A549 (cell line): ENCODE data around the gene SYT5. TPM values are rescaled to one million over a fixed set of nuclear protein-coding genes. Genes with fewer than 3 reads are reported as not detected.

Source experiments
- ATAC-seq, 2 experiments: fragments of 200-7000 bp in 1 of 2; fragments of >200 bp in 1 of 2; cut with Nextera tagmentation in 1 of 2; cut with Tn5 transposase in 1 of 2; 3 replicates each; pipeline versions ENCODE4 v1.8.0 to v1.9.1; 2018 to 2020; ENCODE audit warnings: mild to moderate bottlenecking in 1 of 2, moderate library complexity in 1 of 2
- CTCF ChIA-PET: fragments of 300-600 bp; sonication (Branson Sonifier 250); formaldehyde crosslinking; extraction: SDS; loops from one replicate; lab custom pipeline; 2021; ENCODE audit warnings: antibody characterized with exemption, inconsistent platforms; lab: Yijun Ruan, JAX
- POLR2A ChIA-PET: fragments of 350-600 bp; formaldehyde crosslinking; extraction: SDS; loops from one replicate; lab custom pipeline; 2021; ENCODE audit warnings: antibody characterized with exemption, inconsistent platforms; lab: Yijun Ruan, JAX
- DNase-seq, 2 experiments: peaks; one replicate each; pipeline versions ENCODE4 v3.0.0 to v3.0.0-alpha.2; 2011 to 2016; ENCODE audit warnings: low read depth in 1 of 2, low spot score in 1 of 2
- FAIRE-seq: peaks from 2 replicates; lab custom pipeline; 2011; peaks lifted over from hg19 to GRCh38; lab: Jason Lieb, UNC
- H3K27ac ChIP-seq, 2 experiments: fragments of >200 bp; sonication (Bioruptor Twin); formaldehyde crosslinking; 3 replicates each; pipeline ENCODE4 v1.5.1; 2016 to 2017
- H3K4me1 ChIP-seq: fragments of >200 bp; sonication (Bioruptor Twin); formaldehyde crosslinking; 3 replicates; pipeline ENCODE4 v1.6.1; 2016
- H3K4me2 ChIP-seq: fragments of >200 bp; sonication (Bioruptor Twin); formaldehyde crosslinking; 3 replicates; pipeline ENCODE4 v1.6.1; 2016
- H3K4me3 ChIP-seq: fragments of >200 bp; sonication (Bioruptor Twin); formaldehyde crosslinking; 3 replicates; pipeline ENCODE4 v1.5.1; 2016
- H3K9me3 ChIP-seq: fragments of >200 bp; sonication (Bioruptor Twin); formaldehyde crosslinking; 3 replicates; pipeline ENCODE4 v1.6.1; 2016
- BCL3 ChIP-seq: fragments of >200 bp; sonication (Bioruptor Twin); formaldehyde crosslinking; IDR thresholded peaks from 3 replicates; pipeline ENCODE4 v1.6.1; 2016
- CHD2 ChIP-seq: fragments of 150-350 bp; IDR thresholded peaks from 2 replicates; pipeline ENCODE4 v1.6.1; 2014; ENCODE audit warnings: low read length; ENCODE audit not compliant: partially characterized antibody
- EHF ChIP-seq: fragments of 250-450 bp; sonication (Bioruptor Pico); IDR thresholded peaks from 2 replicates; pipeline ENCODE4 v1.5.0; 2020; ENCODE audit warnings: mild to moderate bottlenecking
- EHMT2 ChIP-seq: fragments of 200-600 bp; sonication (generic); IDR thresholded peaks from 2 replicates; pipeline ENCODE4 v1.6.1; 2016; ENCODE audit warnings: antibody characterized with exemption, low read depth, mild to moderate bottlenecking, moderate library complexity
- EP300 ChIP-seq, 2 experiments: fragments of >200 bp; sonication (Bioruptor Twin); formaldehyde crosslinking; IDR thresholded peaks; 2 replicates in 1 of 2; 3 replicates in 1 of 2; pipeline ENCODE4 v1.6.1; 2016 to 2017
- ESRRA ChIP-seq: fragments of 150-350 bp; IDR thresholded peaks from 2 replicates; pipeline ENCODE4 v1.6.1; 2014; ENCODE audit warnings: mild to moderate bottlenecking, low read length, borderline replicate concordance
- HDAC2 ChIP-seq: fragments of 200-600 bp; sonication (generic); IDR thresholded peaks from 2 replicates; pipeline ENCODE4 v1.6.1; 2016
- HES2 ChIP-seq: fragments of >200 bp; sonication (Bioruptor Twin); formaldehyde crosslinking; IDR thresholded peaks from 2 replicates; pipeline ENCODE4 v1.6.1; 2016
- HOXA7 ChIP-seq: fragments of 250-450 bp; sonication (Bioruptor Pico); IDR thresholded peaks from 2 replicates; pipeline ENCODE4 v1.5.0; 2020; ENCODE audit warnings: mild to moderate bottlenecking, moderate library complexity
- JUN ChIP-seq, 2 experiments: fragments of >200 bp; sonication (Bioruptor Twin); formaldehyde crosslinking; IDR thresholded peaks; 2 replicates in 1 of 2; 3 replicates in 1 of 2; pipeline ENCODE4 v1.6.1; 2016 to 2017
- MAFK ChIP-seq: fragments of 450-650 bp; IDR thresholded peaks from 2 replicates; pipeline ENCODE4 v1.6.1; 2014; ENCODE audit not compliant: partially characterized antibody
- MYC ChIP-seq: IDR thresholded peaks from 2 replicates; pipeline ENCODE4 v1.6.1; 2012; ENCODE audit warnings: mild to moderate bottlenecking, inconsistent platforms, low read length, improper control_type of control experiment, borderline replicate concordance
- NFE2L2 ChIP-seq: fragments of 150-350 bp; conservative IDR thresholded peaks from 2 replicates; pipeline ENCODE4 v1.6.1; 2014; ENCODE audit warnings: low read length
- NPAS2 ChIP-seq: fragments of 250-450 bp; sonication (Bioruptor Pico); IDR thresholded peaks from 2 replicates; pipeline ENCODE4 v1.8.0; 2022; ENCODE audit warnings: mild to moderate bottlenecking, moderate library complexity, borderline replicate concordance
- PHF8 ChIP-seq: fragments of 200-600 bp; sonication (generic); IDR thresholded peaks from 2 replicates; pipeline ENCODE4 v1.6.1; 2016; ENCODE audit warnings: low read depth, mild to moderate bottlenecking, antibody characterized with exemption, moderate library complexity, borderline replicate concordance
- POLR2A ChIP-seq: IDR thresholded peaks from 2 replicates; pipeline ENCODE4 v1.6.1; 2012; ENCODE audit warnings: mild to moderate bottlenecking, low read length
- POLR2AphosphoS2 ChIP-seq: conservative IDR thresholded peaks from 2 replicates; pipeline ENCODE4 v1.6.1; 2012; ENCODE audit warnings: low read length, improper control_type of control experiment, inconsistent platforms
- RAD21 ChIP-seq, 2 experiments: fragments of >200 bp in 1 of 2; sonication (Bioruptor Twin) in 1 of 2; formaldehyde crosslinking in 1 of 2; IDR thresholded peaks in 1 of 2; conservative IDR thresholded peaks in 1 of 2; 2 replicates in 1 of 2; 3 replicates in 1 of 2; pipeline ENCODE4 v1.6.1; 2012 to 2018; ENCODE audit warnings: inconsistent platforms in 1 of 2
- RFX5 ChIP-seq: fragments of 450-650 bp; IDR thresholded peaks from 2 replicates; pipeline ENCODE4 v1.7.1; 2014; ENCODE audit warnings: antibody characterized with exemption, mild to moderate bottlenecking, moderate library complexity
- RNF2 ChIP-seq: fragments of 200-600 bp; sonication (generic); IDR thresholded peaks from 2 replicates; pipeline ENCODE4 v1.6.1; 2016; ENCODE audit warnings: low read depth, mild to moderate bottlenecking, antibody characterized with exemption, moderate library complexity, borderline replicate concordance
- SREBF2 ChIP-seq: fragments of 450-650 bp; IDR thresholded peaks from 2 replicates; pipeline ENCODE4 v1.6.1; 2014; ENCODE audit warnings: mild to moderate bottlenecking, moderate library complexity
- ZC3H11A ChIP-seq: fragments of 450-650 bp; IDR thresholded peaks from 2 replicates; pipeline ENCODE4 v1.6.1; 2014; ENCODE audit warnings: antibody characterized with exemption, mild to moderate bottlenecking
- ZFP36 ChIP-seq: fragments of 450-650 bp; IDR thresholded peaks from 2 replicates; pipeline ENCODE4 v1.6.1; 2014; ENCODE audit warnings: borderline replicate concordance; ENCODE audit not compliant: partially characterized antibody
- ZNF302 ChIP-seq: fragments of 250-450 bp; sonication (Bioruptor Pico); IDR thresholded peaks from 2 replicates; pipeline ENCODE4 v1.9.0; 2021; ENCODE audit warnings: inconsistent platforms, mild to moderate bottlenecking, moderate library complexity
- WGBS: methylation state at CpG from one replicate; pipeline ENCODE4 v1.1.6; 2017; ENCODE audit errors: missing lambda C conversion rate; 5-methylcytosine and 5-hydroxymethylcytosine counted together
- polyA plus RNA-seq, 4 experiments: library from polyadenylated mRNA; depleted of rRNA in 3 of 4; stranded (reverse); fragments of >200 nt; fragmentation: RNase III in 1 of 4; extraction: RNeasy Plus Mini Kit Qiagen cat#74134 plus additional on column Dnase treatment in 1 of 4; gene quantifications; 2 replicates in 3 of 4; 3 replicates in 1 of 4; pipeline ENCODE4 v1.2.3, GENCODE V29; 2011 to 2017

SYT5 gene
- polyA plus RNA-seq, 2 of the 4 experiments (the other 2 are of a cell fraction): 0.23 to 0.65 TPM

GRCh38 chr19:55179606-55180484 lies at the start of gene SYT5 (continued):
- no peak for TF ChIP-seq ESRRA
- TF ChIP-seq PHF8: no peak
- TF ChIP-seq CHD2: no peak
- no peak for TF ChIP-seq HOXA7 (CRISPR knock-in tag)
- TF ChIP-seq EP300 (IDR thresholded peaks at IDR 0.05): no peak
- TF ChIP-seq SREBF2: no peak
- TF ChIP-seq, all 56 proteins: peak for 7

GRCh38 chr19:55229789-55230182 lies 49.7 kb upstream of the SYT5 start:
- H3K27ac ChIP-seq: no peak overlapping the region

GRCh38 chr19:55229145-55229788 lies 49.2 kb upstream of the SYT5 start:
- ATAC-seq (0 out of 6 replicates have a peak, but pooled peaks of 1 of the 2 experiments have one; percentile 6), DNase-seq (no peak), FAIRE-seq (no peak)
- 93% methylated on average over 18 of the region's 18 CpGs for WGBS
- ChIA-PET CTCF (interaction anchor here (0.6 to 1.9 kb wide), 4 partner anchors 9 to 133 kb away, joined by 3 to 6 read pairs (median 4); no protein-coding TSS in a partner anchor), POLR2A (no interaction called here)
- H3K4me1 ChIP-seq: peaks cover 19% of the 10 kb centered on the region
- peak overlapping the region in 1 of 2 experiments; percentile 32; a peak in 1 of 6 replicates for H3K27ac ChIP-seq
- no peaks in the 10 kb centered on the region for H3K9me3 ChIP-seq
- H3K4me2 ChIP-seq: 0 out of 3 replicates have a peak overlapping the region, but pooled peaks have one; percentile 1
- no peak overlapping the region for H3K4me3 ChIP-seq
- TF ChIP-seq JUN (IDR thresholded peaks at IDR 0.05): no peak
- TF ChIP-seq BCL3: no peak
- TF ChIP-seq ZC3H11A: no peak
- TF ChIP-seq ESRRA: no peak
- no peak for TF ChIP-seq HES2
- no peak for TF ChIP-seq ZFP36
- TF ChIP-seq POLR2AphosphoS2: no peak
- no peak for TF ChIP-seq POLR2A
- TF ChIP-seq EHMT2: no peak
- no peak for TF ChIP-seq MAFK
- no peak for TF ChIP-seq NPAS2
- TF ChIP-seq NFE2L2: no peak
- no peak for TF ChIP-seq EP300 (IDR thresholded peaks at IDR 0.05)
- TF ChIP-seq RAD21 (conservative IDR thresholded peaks at IDR 0.05 in 1 of 2, IDR thresholded peaks at IDR 0.05 in 1 of 2): no peak
- no peak for TF ChIP-seq SREBF2
- TF ChIP-seq MYC: no peak
- no peak for TF ChIP-seq HDAC2
- no peak for TF ChIP-seq HOXA7 (CRISPR knock-in tag)
- TF ChIP-seq RFX5: no peak

More at GRCh38 chr19:55229789-55230182, 49.7 kb upstream of the SYT5 start:
- FAIRE-seq: no peak
- TF ChIP-seq PHF8 (no peak), HOXA7 (CRISPR knock-in tag) (no peak), RNF2 (no peak), ZNF302 (CRISPR knock-in tag) (no peak), EHF (no peak), NPAS2 (no peak), RFX5 (no peak)
- Histone ChIP-seq H3K4me3 (no peak overlapping the region), H3K4me1 (peaks cover 19% of the 10 kb centered on the region), H3K9me3 (no peaks in the 10 kb centered on the region), H3K4me2 (no peak overlapping the region)
- POLR2A ChIA-PET: no interaction called here
- CTCF ChIA-PET: interaction anchor here (0.6 to 1.9 kb wide), 5 partner anchors 9 to 132 kb away, joined by 3 to 6 read pairs (median 3); no protein-coding TSS in a partner anchor
- 84% methylated on average over 17 of the region's 17 CpGs for WGBS
- ATAC-seq: no peak
- no peak for DNase-seq
